Measurements from ENCODE around the gene IGSF3. TPM values are rescaled to one million over a fixed set of nuclear protein-coding genes. Genes with fewer than 3 reads are reported as not detected.
A peak's percentile ranks its signal among the peaks of the same experiment; 100 is the strongest.

Gene IGSF3
- total RNA-seq, 1 donor from 2014 or later, result 2.1 TPM

GRCh38 chr1:116559304-116559761, 108.2 kb downstream of the IGSF3 start:
- Mint-ChIP-seq H3K4me3 (no peak overlapping the region), H3K9me3 (peaks cover 10% of the 10 kb centered on the region), H3K36me3 (ENCODE audit: low read depth) (peaks cover 57% of the 10 kb centered on the region), H3K27me3 (no peaks in the 10 kb centered on the region), H3K27ac (peak overlapping the region; percentile 5), H3K4me1 (peaks cover 75% of the 10 kb centered on the region)
- no peak for DNase-seq
- intact Hi-C loops (cut with micrococcal nuclease), result loop anchor here (5.0 kb wide), 3 partner anchors 122 to 268 kb away; no protein-coding TSS in a partner anchor

- Mint-ChIP-seq H3K27ac (peak overlapping the region; percentile 86), H3K36me3 (ENCODE audit: low read depth) (peaks cover 53% of the 10 kb centered on the region), H3K4me3 (no peak overlapping the region)
These were observed 109.0 kb downstream of the IGSF3 start for GRCh38 chr1:116558571-116558970.

GRCh38 chr1:116558140-116558549, 109.4 kb downstream of the IGSF3 start:
- H3K4me1 Mint-ChIP-seq, result peaks cover 76% of the 10 kb centered on the region
- no peaks in the 10 kb centered on the region for H3K27me3 Mint-ChIP-seq
- H3K27ac Mint-ChIP-seq, result peak overlapping the region; percentile 86
- peak overlapping the region; percentile 10 for H3K4me3 Mint-ChIP-seq
- peaks cover 5% of the 10 kb centered on the region for H3K9me3 Mint-ChIP-seq
- peaks cover 53% of the 10 kb centered on the region for H3K36me3 Mint-ChIP-seq (ENCODE audit: low read depth)
- DNase-seq, result no peak
- intact Hi-C loops (cut with micrococcal nuclease), result loop anchor here (5.0 kb wide), 3 partner anchors 121 to 269 kb away; no protein-coding TSS in a partner anchor

More at GRCh38 chr1:116558571-116558970, 109.0 kb downstream of the IGSF3 start:
- no peak for DNase-seq
- Mint-ChIP-seq H3K27me3 (no peaks in the 10 kb centered on the region), H3K9me3 (peaks cover 6% of the 10 kb centered on the region), H3K4me1 (peaks cover 74% of the 10 kb centered on the region)
- intact Hi-C loops (cut with micrococcal nuclease), result loop anchor here (5.0 kb wide), 3 partner anchors 121 to 269 kb away; no protein-coding TSS in a partner anchor

DNA sequence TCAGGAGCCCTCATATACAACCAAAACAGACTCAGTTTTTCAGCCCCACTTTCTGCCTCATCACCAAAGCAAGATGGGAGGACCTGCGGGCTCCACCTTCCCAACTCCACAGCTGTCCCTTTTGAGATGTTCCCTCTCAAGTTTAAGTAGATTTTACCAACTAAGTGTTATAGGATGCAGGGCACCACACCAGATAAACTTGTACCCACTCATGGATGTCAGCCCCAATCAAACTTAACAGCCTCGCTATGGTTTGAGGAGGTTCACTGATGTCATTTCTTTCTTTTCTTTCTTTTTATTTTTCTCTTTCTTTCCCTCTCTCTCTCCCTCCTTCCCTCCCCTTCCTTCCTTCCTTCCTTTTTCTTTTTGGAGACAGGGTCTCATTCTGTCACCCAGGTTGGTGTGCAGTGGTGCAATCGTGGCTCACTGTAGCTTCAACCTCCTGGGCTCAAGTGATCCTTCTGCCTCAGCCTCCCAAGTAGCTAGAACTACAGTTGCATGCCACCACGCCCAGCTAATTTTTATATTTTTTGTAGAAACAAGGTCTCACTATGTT, 110.1 kb downstream of the IGSF3 start:
- peaks cover 45% of the 10 kb centered on the region for H3K36me3 Mint-ChIP-seq (ENCODE audit: low read depth)

DNA sequence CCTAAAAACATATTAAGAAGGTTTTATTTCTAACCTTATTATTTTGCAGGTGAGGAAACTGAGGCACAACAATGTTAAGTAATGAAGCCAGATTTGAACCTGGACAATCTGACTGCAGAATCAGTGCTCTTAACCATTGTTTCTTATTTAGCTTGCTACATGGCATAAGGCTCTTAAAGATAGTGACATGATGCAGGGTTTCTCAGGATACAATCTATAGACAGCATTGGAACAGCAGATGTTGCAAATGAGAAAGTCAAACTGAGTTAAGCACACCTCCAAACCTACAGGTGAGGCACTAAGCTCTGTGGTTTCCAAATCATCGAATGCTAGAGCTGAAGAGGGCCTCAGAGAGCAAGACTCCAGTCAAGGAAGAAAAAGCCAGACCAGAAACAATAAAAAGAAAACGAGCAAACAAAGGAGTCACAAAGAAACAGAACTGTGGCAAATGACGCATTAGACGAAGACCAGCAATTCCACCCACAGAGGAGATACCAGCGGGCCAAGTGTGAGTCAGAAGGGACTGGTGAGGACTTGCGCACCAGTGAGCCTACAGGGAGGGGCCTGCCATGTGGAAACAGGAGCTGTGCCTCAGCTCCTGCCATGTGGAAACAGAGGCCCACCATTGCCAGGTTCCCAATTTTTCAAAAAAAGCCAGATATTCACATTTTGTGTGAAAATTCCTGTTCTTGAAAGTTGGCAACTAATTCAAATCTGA, 111.1 kb downstream of the IGSF3 start:
- Mint-ChIP-seq H3K9me3 (peaks cover 3% of the 10 kb centered on the region), H3K36me3 (ENCODE audit: low read depth) (peaks cover 44% of the 10 kb centered on the region), H3K4me1 (peaks cover 69% of the 10 kb centered on the region), H3K27me3 (no peaks in the 10 kb centered on the region), H3K4me3 (peak overlapping the region; percentile 19), H3K27ac (peak overlapping the region; percentile 86)
- peak; percentile 88 for DNase-seq
- intact Hi-C loops (cut with micrococcal nuclease), result loop anchor here (1.0 to 5.0 kb wide), 10 partner anchors 12 to 506 kb away; no protein-coding TSS in a partner anchor

More for the DNA sequence above, 110.1 kb downstream of the IGSF3 start:
- Mint-ChIP-seq H3K27me3 (no peaks in the 10 kb centered on the region), H3K4me3 (peak overlapping the region; percentile 10), H3K27ac (peak overlapping the region; percentile 86), H3K9me3 (no peaks in the 10 kb centered on the region), H3K4me1 (peaks cover 71% of the 10 kb centered on the region)
- no peak for DNase-seq
- intact Hi-C loops (cut with micrococcal nuclease), result loop anchor here (2.0 to 5.0 kb wide), 5 partner anchors 43 to 270 kb away; no protein-coding TSS in a partner anchor

GRCh38 chr1:116554924-116555323, 112.6 kb downstream of the IGSF3 start:
- no peaks in the 10 kb centered on the region for H3K27me3 Mint-ChIP-seq
- DNase-seq, result no peak
- intact Hi-C loops (cut with micrococcal nuclease), result loop anchor here (5.0 kb wide), 3 partner anchors 118 to 272 kb away; no protein-coding TSS in a partner anchor
- H3K4me1 Mint-ChIP-seq, result peaks cover 69% of the 10 kb centered on the region
- peaks cover 51% of the 10 kb centered on the region for H3K36me3 Mint-ChIP-seq (ENCODE audit: low read depth)
- no peak overlapping the region for H3K4me3 Mint-ChIP-seq
- H3K9me3 Mint-ChIP-seq, result peaks cover 3% of the 10 kb centered on the region
- H3K27ac Mint-ChIP-seq, result peak overlapping the region; percentile 51

DNA sequence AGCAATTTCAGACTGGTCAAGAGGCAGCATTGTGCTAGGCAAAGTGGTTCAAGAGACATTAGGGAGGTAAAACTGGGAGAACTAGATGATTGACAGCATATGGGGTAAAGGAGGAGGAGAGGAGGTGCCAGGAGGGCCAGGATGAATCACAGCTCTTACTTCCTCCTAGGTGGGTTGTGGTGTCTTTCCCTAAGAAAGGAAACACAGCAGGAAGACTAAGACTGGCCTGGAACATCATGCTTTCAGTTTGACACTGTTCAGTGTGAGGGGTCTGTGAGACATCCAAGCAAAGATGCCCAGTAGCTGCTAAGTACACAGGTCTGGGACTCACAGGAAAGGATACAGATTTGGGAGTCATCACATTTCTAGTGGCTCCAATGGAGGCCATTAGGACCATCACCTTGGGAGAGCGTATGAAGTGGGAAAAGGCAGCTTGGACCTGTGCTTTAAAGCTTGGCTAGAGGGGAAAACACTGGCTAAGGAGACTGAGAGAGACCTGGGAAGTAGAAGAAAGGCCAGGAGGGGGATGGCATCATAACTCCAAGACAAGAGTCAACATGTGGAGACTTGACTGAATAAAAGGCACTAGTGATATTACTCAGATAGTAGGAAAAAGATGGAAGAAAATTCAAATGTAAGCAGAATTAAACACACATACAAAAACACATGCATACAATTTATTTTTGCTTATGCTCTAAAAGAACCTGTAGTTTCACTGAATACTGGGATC, 114.0 kb downstream of the IGSF3 start:
- Mint-ChIP-seq H3K9me3 (peaks cover 3% of the 10 kb centered on the region), H3K4me3 (peak overlapping the region; percentile 4), H3K36me3 (ENCODE audit: low read depth) (peaks cover 53% of the 10 kb centered on the region)

GRCh38 chr1:116546354-116546977, 121.1 kb downstream of the IGSF3 start:
- H3K4me1 Mint-ChIP-seq, result peaks cover 71% of the 10 kb centered on the region
- H3K27me3 Mint-ChIP-seq, result no peaks in the 10 kb centered on the region
- peaks cover 71% of the 10 kb centered on the region for H3K36me3 Mint-ChIP-seq (ENCODE audit: low read depth)
- H3K27ac Mint-ChIP-seq, result peak overlapping the region; percentile 98
- intact Hi-C loops (cut with micrococcal nuclease), result no loop called here
- peaks cover 16% of the 10 kb centered on the region for H3K9me3 Mint-ChIP-seq
- DNase-seq, result no peak
- H3K4me3 Mint-ChIP-seq, result peak overlapping the region; percentile 81

More for the DNA sequence above, 114.0 kb downstream of the IGSF3 start:
- intact Hi-C loops (cut with micrococcal nuclease), result no loop called here
- Mint-ChIP-seq H3K27me3 (no peaks in the 10 kb centered on the region), H3K4me1 (peaks cover 70% of the 10 kb centered on the region), H3K27ac (peak overlapping the region; percentile 56)
- no peak for DNase-seq

DNA sequence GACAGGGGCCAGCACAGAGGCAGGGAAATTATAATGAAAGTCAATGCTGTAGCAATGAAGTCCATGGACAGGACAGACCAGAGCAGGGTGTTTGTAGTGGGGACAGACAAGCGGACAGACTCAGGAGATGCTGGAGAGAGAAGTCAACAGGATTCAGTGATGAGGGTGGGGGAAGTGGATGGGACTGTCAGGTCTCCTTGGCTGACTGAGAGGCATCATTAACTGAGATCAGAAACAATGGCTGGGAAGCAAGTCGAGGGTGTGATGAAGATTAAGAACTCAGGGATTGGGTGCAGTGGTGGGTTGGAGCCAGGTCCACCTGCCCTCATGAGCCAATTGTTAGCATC, 122.2 kb downstream of the IGSF3 start:
- intact Hi-C loops (cut with micrococcal nuclease), result loop anchor here (2.0 kb wide), 1 partner anchor 41 kb away; no protein-coding TSS in a partner anchor
- Mint-ChIP-seq H3K27me3 (no peaks in the 10 kb centered on the region), H3K36me3 (ENCODE audit: low read depth) (peaks cover 68% of the 10 kb centered on the region), H3K4me1 (peaks cover 68% of the 10 kb centered on the region), H3K9me3 (peaks cover 18% of the 10 kb centered on the region), H3K27ac (peak overlapping the region; percentile 98), H3K4me3 (peak overlapping the region; percentile 81)
- DNase-seq, result no peak

DNA sequence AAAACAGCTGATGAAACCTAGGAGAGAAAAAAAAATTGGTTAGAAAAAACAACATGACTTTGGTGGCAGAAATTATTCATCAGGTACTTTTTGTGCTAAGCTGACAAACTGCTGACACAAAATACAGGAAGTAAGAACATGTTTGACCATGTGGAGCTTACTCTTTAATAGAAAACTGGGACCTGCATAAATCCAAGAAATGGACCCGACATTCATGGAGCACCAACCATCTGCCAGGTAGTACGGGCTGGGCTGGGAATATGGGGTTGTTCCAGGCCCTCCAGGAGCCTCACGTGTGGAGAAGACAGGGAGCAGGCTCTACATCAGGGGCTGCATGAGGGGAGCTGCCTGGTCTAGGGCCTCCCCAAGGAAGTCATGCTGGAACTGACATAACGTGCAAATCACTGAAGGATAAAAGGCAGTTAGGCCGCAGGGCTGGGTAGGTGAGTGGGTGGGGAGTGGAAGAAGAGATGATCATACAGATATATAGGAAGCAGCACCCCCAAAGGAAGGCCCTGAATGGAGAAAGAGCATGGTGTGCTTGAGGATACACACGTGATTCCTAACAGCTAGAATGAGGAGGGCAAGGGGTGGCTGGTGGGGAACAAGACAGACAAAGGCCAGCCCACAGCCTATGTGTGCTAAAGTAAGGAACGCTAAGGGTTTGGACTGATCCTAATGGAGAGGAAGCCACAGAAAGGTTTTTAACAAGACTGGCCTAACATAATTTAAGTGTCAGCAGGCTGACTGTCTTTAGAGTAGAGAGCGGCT, 122.8 kb downstream of the IGSF3 start:
- Mint-ChIP-seq H3K27ac (peak overlapping the region; percentile 98), H3K9me3 (peaks cover 18% of the 10 kb centered on the region), H3K4me3 (peak overlapping the region; percentile 81), H3K36me3 (ENCODE audit: low read depth) (peaks cover 69% of the 10 kb centered on the region), H3K27me3 (no peaks in the 10 kb centered on the region), H3K4me1 (peaks cover 70% of the 10 kb centered on the region)
- no peak for DNase-seq
- intact Hi-C loops (cut with micrococcal nuclease), result loop anchor here (1.0 to 2.0 kb wide), 2 partner anchors 12 to 40 kb away; no protein-coding TSS in a partner anchor

DNA sequence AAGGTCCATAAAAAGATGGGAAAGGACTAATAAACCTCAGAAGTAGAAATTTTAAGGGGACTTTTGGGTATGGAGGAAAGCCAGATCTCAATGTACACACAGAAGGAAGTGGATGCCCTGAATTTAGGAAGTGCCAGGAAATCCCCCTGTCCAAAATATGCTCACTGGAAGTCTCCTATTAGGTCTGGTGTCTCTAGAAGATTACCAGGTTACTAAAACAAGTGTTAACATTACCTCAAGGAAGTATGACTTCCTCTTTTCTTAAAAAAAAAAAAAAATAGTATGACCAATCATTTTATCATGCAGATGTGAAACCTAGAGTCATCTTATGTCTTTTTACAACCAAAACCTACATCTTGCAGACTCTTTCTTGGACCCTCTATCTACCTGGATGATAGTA, 127.4 kb downstream of the IGSF3 start:
- Mint-ChIP-seq H3K9me3 (peaks cover 10% of the 10 kb centered on the region), H3K4me1 (peaks cover 67% of the 10 kb centered on the region), H3K4me3 (peak overlapping the region; percentile 6), H3K27me3 (no peaks in the 10 kb centered on the region), H3K27ac (peak overlapping the region; percentile 34), H3K36me3 (ENCODE audit: low read depth) (peaks cover 75% of the 10 kb centered on the region)
- intact Hi-C loops (cut with micrococcal nuclease), result no loop called here
- DNase-seq, result no peak

DNA sequence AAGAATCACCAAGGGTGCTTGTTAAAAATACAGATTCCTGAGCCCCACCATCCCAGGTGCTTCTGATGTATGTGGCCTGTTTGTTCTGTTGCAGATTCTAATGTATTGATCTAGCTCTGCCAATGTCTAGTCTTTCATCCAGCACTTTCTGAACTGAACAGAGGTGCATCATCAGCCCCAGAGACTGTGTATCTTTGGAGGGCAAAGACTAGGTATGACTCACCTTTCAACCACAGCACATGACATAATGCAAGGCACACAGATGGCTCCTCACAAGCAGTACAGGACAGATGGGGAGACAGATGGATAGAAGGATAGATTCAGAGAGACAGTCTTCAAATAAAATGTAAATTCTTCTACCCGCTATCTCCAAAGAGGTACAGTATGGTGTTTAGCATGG, 129.0 kb downstream of the IGSF3 start:
- H3K27me3 Mint-ChIP-seq, result no peaks in the 10 kb centered on the region
- H3K4me1 Mint-ChIP-seq, result peaks cover 60% of the 10 kb centered on the region
- intact Hi-C loops (cut with micrococcal nuclease), result no loop called here
- no peak overlapping the region for H3K4me3 Mint-ChIP-seq
- DNase-seq, result peak; percentile 85
- peaks cover 9% of the 10 kb centered on the region for H3K9me3 Mint-ChIP-seq
- peaks cover 72% of the 10 kb centered on the region for H3K36me3 Mint-ChIP-seq (ENCODE audit: low read depth)
- H3K27ac Mint-ChIP-seq, result peak overlapping the region; percentile 55
